HG03354 (cell line): ENCODE measurements around the gene ADCY3.

Experiments
- ATAC-seq: cut with Tn5 transposase; IDR thresholded peaks from one replicate; pipeline ENCODE4 v1.9.1; 2021; ENCODE audit warnings: mild to moderate bottlenecking; ENCODE audit not compliant: unreplicated experiment, poor library complexity, severe bottlenecking

ADCY3 gene

DNA sequence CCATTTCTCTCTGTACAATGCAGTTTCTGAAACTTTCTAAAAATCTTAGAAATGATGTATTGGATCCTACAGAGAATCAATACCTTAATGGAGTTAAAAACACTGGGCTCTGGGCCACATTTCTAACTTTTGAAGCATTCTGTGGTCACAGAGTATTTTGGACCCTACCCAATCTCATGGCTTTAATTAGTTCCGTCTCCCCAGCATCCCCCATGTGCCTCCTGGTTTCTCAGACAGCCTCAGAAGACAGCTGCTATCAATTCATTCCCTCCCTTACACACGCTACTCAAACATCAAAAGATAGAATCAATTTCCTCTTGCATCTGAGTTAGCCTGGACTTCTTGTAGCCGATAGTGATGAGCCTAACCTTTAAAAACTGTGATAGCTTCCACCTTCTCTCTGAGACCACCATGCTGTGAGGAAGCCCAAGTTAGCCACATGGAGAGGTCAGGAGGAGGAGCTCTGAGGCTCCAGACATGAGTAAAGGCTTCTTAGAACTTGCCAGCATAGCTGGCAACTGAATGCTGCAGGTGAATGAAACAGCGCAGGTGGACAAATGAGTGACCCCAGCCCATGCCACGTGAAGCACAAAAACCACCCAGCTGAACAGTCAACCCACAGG lies 10.4 kb downstream of the ADCY3 start:
- no peak for ATAC-seq

GRCh38 chr2:24908461-24908901 lies 11.6 kb downstream of the ADCY3 start:
- no peak for ATAC-seq

GRCh38 chr2:24907116-24907515 lies 12.9 kb downstream of the ADCY3 start:
- ATAC-seq: no peak

DNA sequence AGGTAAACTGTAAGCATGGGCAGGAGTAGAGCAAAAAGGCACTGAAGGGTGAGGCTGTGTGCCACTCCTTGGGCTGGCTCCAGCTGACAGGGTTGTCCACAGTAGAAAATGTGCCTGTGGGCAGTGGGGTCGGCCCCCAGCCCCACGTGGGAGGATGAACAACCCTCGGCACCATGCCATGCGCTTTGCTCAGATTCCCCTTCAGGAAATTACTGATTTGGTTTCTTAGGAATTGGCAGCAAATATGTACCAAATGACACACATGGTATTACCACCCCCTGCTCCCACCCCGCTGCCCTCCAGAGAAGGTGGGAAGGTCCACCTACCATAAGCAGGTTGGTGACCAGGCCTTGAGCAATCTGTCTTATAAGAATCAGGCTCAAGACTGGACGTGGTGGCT lies 13.6 kb downstream of the ADCY3 start:
- ATAC-seq: no peak

GRCh38 chr2:24903161-24904103 lies 16.6 kb downstream of the ADCY3 start:
- ATAC-seq: no peak

- ATAC-seq: no peak
Measured at GRCh38 chr2:24899361-24899910, 20.6 kb downstream of the ADCY3 start.

GRCh38 chr2:24898122-24899109 lies 21.6 kb downstream of the ADCY3 start:
- no peak for ATAC-seq

DNA sequence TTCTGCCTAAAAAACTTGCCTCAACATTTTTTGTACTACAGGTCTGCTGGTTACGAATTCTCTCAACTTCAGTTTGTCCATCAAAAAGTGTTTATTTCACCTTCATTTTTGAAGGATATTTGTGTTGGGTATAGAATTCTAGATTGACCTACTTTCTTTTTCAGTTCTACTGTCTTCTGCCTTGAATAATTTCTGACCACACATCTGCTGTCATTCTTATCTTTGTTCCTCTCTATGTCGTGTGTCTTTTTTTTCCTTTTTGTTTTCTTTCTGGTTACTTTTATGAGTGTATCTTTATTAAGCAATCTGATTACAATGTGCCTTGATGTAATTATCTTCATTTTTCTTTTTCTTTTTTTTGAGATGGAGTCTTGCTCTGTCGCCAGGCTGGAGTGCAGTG lies 25.3 kb downstream of the ADCY3 start:
- ATAC-seq: no peak

GRCh38 chr2:24893934-24894333 lies 26.1 kb downstream of the ADCY3 start:
- ATAC-seq: no peak

GRCh38 chr2:24892928-24893327 lies 27.1 kb downstream of the ADCY3 start:
- ATAC-seq: no peak

GRCh38 chr2:24891201-24891600 lies 28.8 kb downstream of the ADCY3 start:
- ATAC-seq: no peak

- ATAC-seq: no peak
Measured at GRCh38 chr2:24889221-24889620, 30.8 kb downstream of the ADCY3 start.

DNA sequence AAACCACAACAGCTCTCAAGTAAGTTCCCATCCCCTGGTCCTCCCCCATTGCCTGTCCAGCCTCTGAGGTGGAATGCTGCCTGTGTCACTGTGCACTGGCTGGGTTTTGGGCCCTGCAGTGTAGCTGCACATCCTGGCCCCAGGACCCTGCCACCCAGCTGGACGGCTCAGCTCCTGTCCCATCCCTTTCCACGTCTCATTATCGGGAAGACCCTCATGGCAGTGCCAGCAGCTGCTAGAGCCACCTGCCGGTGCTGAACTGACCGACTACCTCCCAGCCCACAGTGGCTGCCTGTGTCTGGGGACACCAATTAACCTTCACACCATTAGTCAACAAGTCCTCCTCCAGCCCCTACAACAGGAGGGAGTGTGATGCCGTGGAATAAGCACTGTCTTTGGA lies 31.9 kb downstream of the ADCY3 start:
- ATAC-seq: no peak

DNA sequence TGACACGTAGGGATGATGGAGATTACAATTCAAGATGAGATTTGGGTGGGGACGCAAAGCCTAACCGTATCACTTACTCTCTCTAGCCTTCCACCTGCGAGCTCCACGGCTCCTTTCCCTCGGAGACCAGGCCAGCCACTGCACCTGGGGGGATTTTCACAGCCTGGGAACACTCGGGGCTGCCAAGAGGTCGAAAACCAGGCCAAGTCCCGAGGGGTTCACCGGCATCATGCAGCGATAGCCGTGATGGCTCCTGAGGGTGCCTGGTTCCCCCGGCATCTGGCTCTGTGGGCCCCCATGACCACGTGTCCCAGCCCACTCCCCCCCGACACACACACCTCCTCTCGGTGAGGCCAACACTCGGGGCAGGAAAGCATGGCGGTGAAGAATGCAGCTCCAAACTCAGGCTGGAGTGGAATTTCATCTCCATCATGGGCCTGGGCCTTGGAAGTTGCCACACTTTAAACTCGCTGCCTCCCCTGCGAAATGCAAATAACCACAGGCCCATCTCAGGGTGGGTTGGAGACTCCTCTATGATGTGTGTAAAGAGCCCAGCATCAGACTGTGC lies 32.6 kb downstream of the ADCY3 start:
- no peak for ATAC-seq

GRCh38 chr2:24886691-24887304 lies 33.2 kb downstream of the ADCY3 start:
- no peak for ATAC-seq

- ATAC-seq: no peak
Measured at GRCh38 chr2:24886126-24886501, 33.9 kb downstream of the ADCY3 start.

- ATAC-seq: no peak
Measured at GRCh38 chr2:24885221-24886125, 34.6 kb downstream of the ADCY3 start.

GRCh38 chr2:24883946-24884345 lies 36.1 kb downstream of the ADCY3 start:
- no peak for ATAC-seq
